Upper lobe of right lung (tissue), 1 donor: ENCODE data around the gene GUCY1A2. TPM values are rescaled to one million over a fixed set of nuclear protein-coding genes. Genes with fewer than 3 reads are reported as not detected.

Experiments
- ATAC-seq: fragments of 200-7000 bp; cut with Tn5 transposase; one replicate; pipeline ENCODE4 v1.9.1; 2020; ENCODE audit warnings: mild to moderate bottlenecking, moderate library complexity
- DNase-seq: peaks from one replicate; pipeline ENCODE4 v3.0.0-alpha.2; 2020
- H3K27ac ChIP-seq: fragments of 200-600 bp; one replicate; pipeline ENCODE4 v1.8.0; 2022
- H3K27me3 ChIP-seq: fragments of 200-600 bp; one replicate; pipeline ENCODE4 v1.8.0; 2022; ENCODE audit warnings: mild to moderate bottlenecking
- H3K36me3 ChIP-seq: fragments of 200-600 bp; one replicate; pipeline ENCODE4 v1.8.0; 2022
- H3K4me1 ChIP-seq: fragments of 200-600 bp; one replicate; pipeline ENCODE4 v1.8.0; 2022
- H3K4me3 ChIP-seq: fragments of 200-600 bp; one replicate; pipeline ENCODE4 v1.8.0; 2022; ENCODE audit warnings: mild to moderate bottlenecking
- H3K9me3 ChIP-seq: fragments of 200-600 bp; one replicate; pipeline ENCODE4 v1.8.0; 2022
- CTCF ChIP-seq: fragments of 200-600 bp; IDR thresholded peaks from one replicate; pipeline ENCODE4 v1.8.0; 2022; ENCODE audit warnings: antibody characterized with exemption
- intact Hi-C: fragments of 100-400 bp; cut with DNase I; formaldehyde crosslinking; loops from one replicate; pipeline ENCODE4 v1.11.0; 2022
- total RNA-seq: library from RNA; stranded (reverse); fragmentation: NEBNext Ultra II Directional; extraction: Animal tissue kit (Norgen Biotek cat#: 25700); gene quantifications from one replicate; pipeline ENCODE4 v1.2.1, GENCODE V29; 2021
- donor health status: DM: no; HTN: yes; CAD: no; lungs with severe emphysema.

Gene GUCY1A2
- total RNA-seq, 1 donor from 2014 or later = 31.1 TPM

GRCh38 chr11:106879832-106880546 is 138.3 kb downstream of the GUCY1A2 start:
- no peak for TF ChIP-seq CTCF
- no peaks in the 10 kb centered on the region for H3K4me1 ChIP-seq
- ATAC-seq (no peak), DNase-seq (no peak)
- H3K36me3 ChIP-seq = no peaks in the 10 kb centered on the region
- H3K27ac ChIP-seq = no peak overlapping the region
- no peak overlapping the region for H3K4me3 ChIP-seq
- H3K9me3 ChIP-seq = no peaks in the 10 kb centered on the region
- no peaks in the 10 kb centered on the region for H3K27me3 ChIP-seq
- intact Hi-C loops = no loop called here

DNA sequence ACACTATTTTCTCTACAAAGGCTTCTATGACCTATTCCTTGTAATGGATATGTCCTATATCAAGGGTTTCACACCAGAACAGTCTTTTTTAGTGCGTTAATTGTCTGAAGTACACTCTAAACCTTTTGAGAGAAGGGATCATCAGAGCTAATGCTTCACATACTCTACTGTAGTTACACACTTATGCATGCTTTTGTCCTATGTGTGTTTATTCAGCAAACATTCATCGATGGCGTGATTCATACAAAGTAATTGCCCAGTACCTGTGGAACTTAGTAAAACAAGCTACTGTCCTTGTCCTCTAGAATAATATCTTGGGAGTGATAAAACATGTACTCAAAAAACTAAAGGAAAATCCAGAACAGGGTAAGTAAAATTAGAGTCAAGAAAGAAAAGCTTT is 139.2 kb downstream of the GUCY1A2 start:
- Histone ChIP-seq H3K4me1 (no peaks in the 10 kb centered on the region), H3K9me3 (no peaks in the 10 kb centered on the region), H3K36me3 (no peaks in the 10 kb centered on the region), H3K27me3 (no peaks in the 10 kb centered on the region), H3K27ac (no peak overlapping the region), H3K4me3 (no peak overlapping the region)
- TF ChIP-seq CTCF = no peak
- ATAC-seq (peak; percentile 26), DNase-seq (no peak)
- intact Hi-C loops = no loop called here

DNA sequence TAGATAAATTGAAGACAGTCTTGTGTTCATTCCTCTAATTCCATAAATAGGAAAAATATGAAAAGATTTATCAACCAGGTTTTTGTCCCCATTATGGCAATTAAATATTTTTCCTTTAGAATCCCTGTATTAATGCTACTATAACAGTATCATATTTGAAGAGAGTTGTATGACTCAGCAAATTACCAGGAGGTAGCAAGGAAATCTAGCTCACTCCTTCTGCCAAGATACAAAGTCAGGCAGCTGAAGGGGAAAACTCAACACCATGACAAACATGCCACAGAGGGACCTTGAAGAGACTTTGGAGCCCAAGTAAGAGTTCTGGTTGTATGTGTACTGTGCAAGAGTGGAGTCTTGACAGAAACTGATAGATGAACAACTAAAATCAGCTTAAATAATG is 143.3 kb downstream of the GUCY1A2 start:
- Histone ChIP-seq H3K4me3 (no peak overlapping the region), H3K9me3 (no peaks in the 10 kb centered on the region), H3K36me3 (no peaks in the 10 kb centered on the region), H3K27ac (no peak overlapping the region), H3K4me1 (no peaks in the 10 kb centered on the region), H3K27me3 (no peaks in the 10 kb centered on the region)
- DNase-seq (no peak), ATAC-seq (no peak)
- intact Hi-C loops = no loop called here
- TF ChIP-seq CTCF = no peak

GRCh38 chr11:106872246-106872645 is 146.0 kb downstream of the GUCY1A2 start:
- intact Hi-C loops = no loop called here
- Histone ChIP-seq H3K36me3 (no peaks in the 10 kb centered on the region), H3K4me3 (no peak overlapping the region), H3K27ac (no peak overlapping the region), H3K9me3 (no peaks in the 10 kb centered on the region), H3K4me1 (no peaks in the 10 kb centered on the region), H3K27me3 (no peaks in the 10 kb centered on the region)
- no peak for TF ChIP-seq CTCF
- DNase-seq (no peak), ATAC-seq (no peak)

DNA sequence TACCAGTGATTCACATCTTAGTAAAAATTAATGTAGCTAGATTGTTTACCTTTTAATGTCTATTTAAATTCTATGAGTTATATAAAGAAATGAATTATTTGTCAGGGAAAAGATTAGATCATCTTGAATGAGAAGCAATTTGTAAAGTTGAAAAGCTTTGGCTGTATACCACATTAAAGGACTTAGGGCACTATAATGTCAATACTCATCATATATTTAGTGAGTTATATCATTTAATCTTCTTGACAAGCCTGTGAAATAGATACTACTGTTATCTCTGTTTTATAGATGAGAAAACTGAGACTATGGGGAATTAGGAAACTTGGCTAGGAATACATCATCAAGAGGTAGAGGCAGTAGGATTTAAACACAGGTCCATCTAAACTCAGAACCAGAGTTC is 160.1 kb downstream of the GUCY1A2 start:
- intact Hi-C loops = no loop called here

More for the DNA sequence above, 160.1 kb downstream of the GUCY1A2 start:
- H3K9me3 ChIP-seq = no peaks in the 10 kb centered on the region
- DNase-seq = no peak
- no peak overlapping the region for H3K27ac ChIP-seq
- H3K27me3 ChIP-seq = no peaks in the 10 kb centered on the region
- H3K4me3 ChIP-seq = no peak overlapping the region
- H3K4me1 ChIP-seq = no peaks in the 10 kb centered on the region
- no peak for ATAC-seq
- TF ChIP-seq CTCF = no peak
- H3K36me3 ChIP-seq = no peaks in the 10 kb centered on the region
